Smooth muscle cell of trachea (primary cell): ENCODE measurements around the gene TMTC3. TPM values are rescaled to one million over a fixed set of nuclear protein-coding genes. Genes with fewer than 3 reads are reported as not detected.

Source experiments
- total RNA-seq: library from RNA; depleted of rRNA; stranded (reverse); fragments of >200 nt; gene quantifications from 2 replicates; pipeline ENCODE4 v1.2.1, GENCODE V29; 2014

TMTC3 gene
- 38.2 and 60.5 TPM in 2 replicates for total RNA-seq

DNA sequence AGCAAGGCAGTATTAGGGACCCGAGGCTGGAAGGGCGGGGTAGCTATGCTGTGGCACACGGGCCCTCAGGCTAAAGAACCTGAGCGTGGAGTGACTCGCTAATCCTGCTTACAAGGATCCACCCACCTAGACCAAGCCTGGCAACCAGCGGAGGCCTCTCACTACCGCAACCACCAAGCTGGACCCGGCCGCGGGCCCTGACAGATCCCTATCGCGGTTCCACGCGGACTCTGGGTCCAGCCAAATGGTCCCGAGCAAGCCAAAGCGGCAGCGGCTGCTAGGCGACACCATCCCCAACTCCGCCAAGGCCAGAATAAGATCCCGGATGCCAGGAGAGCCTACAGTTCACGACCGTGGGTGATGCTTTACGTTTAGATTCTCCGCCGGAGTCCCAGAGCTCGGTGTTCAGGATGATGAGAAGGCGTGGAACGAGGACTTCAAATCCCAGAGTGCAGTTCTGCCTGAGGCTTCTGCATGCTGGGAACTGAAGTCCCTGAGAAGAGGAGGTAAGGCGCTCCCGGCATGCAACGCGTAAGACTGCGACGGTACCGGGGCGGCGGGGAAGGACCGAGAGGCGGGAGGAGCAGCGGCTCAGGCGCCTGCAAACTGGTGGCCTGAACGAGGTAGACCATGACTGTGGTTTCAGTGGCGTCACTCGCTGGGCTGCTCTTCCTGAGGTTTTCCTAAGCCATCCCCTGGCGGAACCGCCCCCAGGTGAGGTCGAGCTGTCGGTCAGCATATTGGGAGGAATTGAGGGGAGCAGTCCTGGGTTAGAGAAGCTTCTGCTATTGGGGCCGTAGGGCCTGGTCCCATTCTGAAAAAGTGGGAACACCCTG lies at the start of gene TMTC3, which contains the start of gene CEP290:
TMTC3 (plus strand) TSS at position 534 of the 836 bp plus-strand sequence. CDS start 6,009 bp downstream, outside the sequence.
CEP290 (minus strand) TSS at position 315 of the 836 bp plus-strand sequence. CDS start 781 bp downstream, outside the sequence.

Other genes starting within 250 kb of the TMTC3 start
- 0.17 TPM in 1 of 2 replicates, not detected in the other for gene C12orf50, start 112.9 kb upstream of the TMTC3 start, total RNA-seq
- gene CEP290, start 219 bp upstream of the TMTC3 start, total RNA-seq, result 11.1 and 24.9 TPM in 2 replicates